H1 (cell line): ENCODE measurements around the gene BNC2.

Experiments
- CEBPB ChIP-seq: IDR thresholded peaks from 2 replicates; pipeline ENCODE4 v1.6.1; 2012; ENCODE audit warnings: low read depth, low read length
- CHD1 ChIP-seq: IDR thresholded peaks from 2 replicates; pipeline ENCODE4 v1.6.1; 2012; ENCODE audit warnings: low read depth, low read length, improper control_type of control experiment
- CHD2 ChIP-seq: IDR thresholded peaks from 2 replicates; pipeline ENCODE4 v1.6.1; 2012; ENCODE audit warnings: low read length, improper control_type of control experiment
- EGR1 ChIP-seq: IDR thresholded peaks from 2 replicates; pipeline ENCODE4 v1.6.1; 2011; ENCODE audit warnings: low read depth, low read length, borderline replicate concordance
- EP300 ChIP-seq, 2 experiments: IDR thresholded peaks; 1 replicate in 1 of 2; 2 replicates in 1 of 2; pipeline ENCODE4 v1.6.1; 2011 to 2012; ENCODE audit warnings: low read depth in 2 of 2, low read length in 2 of 2, mild to moderate bottlenecking in 2 of 2, borderline replicate concordance in 1 of 2, inconsistent platforms in 1 of 2, moderate library complexity in 1 of 2
- EZH2 ChIP-seq: fragments of 200-600 bp; sonication (generic); IDR thresholded peaks from 2 replicates; pipeline ENCODE4 v1.7.1; 2012; ENCODE audit warnings: low read depth, mild to moderate bottlenecking, moderate library complexity, low read length, inconsistent platforms; ENCODE audit not compliant: severe bottlenecking
- FOSL1 ChIP-seq: IDR thresholded peaks from 2 replicates; pipeline ENCODE4 v1.6.1; 2011; ENCODE audit warnings: mild to moderate bottlenecking, low read depth, low read length, moderate library complexity; ENCODE audit not compliant: insufficient read depth
- POLR2A ChIP-seq, 2 experiments: IDR thresholded peaks; 1 replicate in 1 of 2; 2 replicates in 1 of 2; pipeline ENCODE4 v1.6.1; 2011; ENCODE audit warnings: low read depth in 2 of 2, low read length in 2 of 2, mild to moderate bottlenecking in 2 of 2; ENCODE audit errors: control extremely low read depth in 1 of 2
- POLR2AphosphoS5 ChIP-seq: IDR thresholded peaks from 2 replicates; pipeline ENCODE4 v1.6.1; 2011; ENCODE audit warnings: low read depth, low read length
- SIRT6 ChIP-seq: IDR thresholded peaks from one replicate; pipeline ENCODE4 v1.7.1; 2012; ENCODE audit warnings: low read length, inconsistent platforms
- SP1 ChIP-seq: IDR thresholded peaks from 2 replicates; pipeline ENCODE4 v1.6.1; 2011; ENCODE audit warnings: low read depth, low read length
- TAF1 ChIP-seq: IDR thresholded peaks from 2 replicates; pipeline ENCODE4 v1.6.1; 2011; ENCODE audit warnings: mild to moderate bottlenecking, low read depth, low read length
- TAF7 ChIP-seq: optimal IDR thresholded peaks from 2 replicates; pipeline ENCODE3; 2011; ENCODE audit warnings: low read depth, mild to moderate bottlenecking, inconsistent platforms, low read length, moderate library complexity, borderline replicate concordance
- TF ChIP-seq, protein P1 (sequence below), 3 experiments: IDR thresholded peaks; 1 replicate in 2 of 3; 2 replicates in 1 of 3; pipeline versions ENCODE4 v1.5.1 to v1.6.1; 2011; ENCODE audit warnings: low read length in 3 of 3, mild to moderate bottlenecking in 3 of 3, inconsistent platforms in 2 of 3, low read depth in 1 of 3, moderate library complexity in 1 of 3; ENCODE audit not compliant: insufficient read depth in 1 of 3; ENCODE audit errors: control extremely low read depth in 1 of 3

DNA sequence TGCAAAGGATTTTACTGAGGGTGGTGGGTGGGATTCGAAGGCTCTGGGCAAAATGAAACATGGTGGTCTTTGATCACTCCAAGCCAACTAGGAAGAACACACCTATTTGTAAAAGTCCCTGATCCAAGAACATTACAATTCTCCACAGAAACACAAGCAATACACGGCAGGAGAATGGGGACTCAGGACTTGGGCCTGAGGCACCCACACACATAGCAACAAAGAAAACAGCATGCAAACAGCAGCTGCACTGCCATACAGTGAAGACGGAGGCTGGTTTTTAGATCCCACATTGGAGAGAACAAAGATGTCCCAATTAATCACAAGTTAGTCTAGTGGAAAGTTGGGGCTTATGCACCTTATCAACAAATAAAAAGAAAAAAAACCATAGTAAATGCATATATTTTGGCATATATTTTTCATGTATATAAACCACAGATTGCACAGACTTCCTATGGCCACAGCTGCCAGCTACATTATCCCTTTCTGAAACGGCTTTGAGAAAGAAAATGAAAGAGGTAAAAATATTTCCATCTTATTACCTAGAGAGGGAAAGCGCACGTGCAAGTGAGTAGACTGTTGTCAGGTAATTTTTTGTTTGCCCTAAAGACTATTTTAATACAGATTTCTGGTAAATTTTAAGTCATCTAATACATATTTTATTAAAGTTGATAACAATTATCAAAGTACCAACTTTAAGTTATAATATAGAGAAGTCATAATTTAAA lies 410.9 kb downstream of the BNC2 start:
- no peak for TF ChIP-seq CEBPB
- no peak for TF ChIP-seq POLR2A (IDR thresholded peaks at IDR 0.05; ENCODE audit: control extremely low read depth in 1 of 2, low read depth in 2 of 2, low read length in 2 of 2)
- no peak for TF ChIP-seq TAF1
- no peak for TF ChIP-seq CHD1
- TF ChIP-seq, protein P1, sequence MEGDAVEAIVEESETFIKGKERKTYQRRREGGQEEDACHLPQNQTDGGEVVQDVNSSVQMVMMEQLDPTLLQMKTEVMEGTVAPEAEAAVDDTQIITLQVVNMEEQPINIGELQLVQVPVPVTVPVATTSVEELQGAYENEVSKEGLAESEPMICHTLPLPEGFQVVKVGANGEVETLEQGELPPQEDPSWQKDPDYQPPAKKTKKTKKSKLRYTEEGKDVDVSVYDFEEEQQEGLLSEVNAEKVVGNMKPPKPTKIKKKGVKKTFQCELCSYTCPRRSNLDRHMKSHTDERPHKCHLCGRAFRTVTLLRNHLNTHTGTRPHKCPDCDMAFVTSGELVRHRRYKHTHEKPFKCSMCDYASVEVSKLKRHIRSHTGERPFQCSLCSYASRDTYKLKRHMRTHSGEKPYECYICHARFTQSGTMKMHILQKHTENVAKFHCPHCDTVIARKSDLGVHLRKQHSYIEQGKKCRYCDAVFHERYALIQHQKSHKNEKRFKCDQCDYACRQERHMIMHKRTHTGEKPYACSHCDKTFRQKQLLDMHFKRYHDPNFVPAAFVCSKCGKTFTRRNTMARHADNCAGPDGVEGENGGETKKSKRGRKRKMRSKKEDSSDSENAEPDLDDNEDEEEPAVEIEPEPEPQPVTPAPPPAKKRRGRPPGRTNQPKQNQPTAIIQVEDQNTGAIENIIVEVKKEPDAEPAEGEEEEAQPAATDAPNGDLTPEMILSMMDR (IDR thresholded peaks at IDR 0.05; ENCODE audit: control extremely low read depth in 1 of 3, insufficient read depth in 1 of 3, low read depth in 1 of 3, low read length in 3 of 3) = no peak
- TF ChIP-seq FOSL1 = no peak
- TF ChIP-seq SP1 = no peak
- no peak for TF ChIP-seq SIRT6
- no peak for TF ChIP-seq TAF7
- no peak for TF ChIP-seq EZH2
- no peak for TF ChIP-seq POLR2AphosphoS5
- no peak for TF ChIP-seq EGR1
- TF ChIP-seq CHD2 = no peak
- TF ChIP-seq EP300 (IDR thresholded peaks at IDR 0.05; ENCODE audit: borderline replicate concordance in 1 of 2, low read depth in 2 of 2, low read length in 2 of 2) = no peak
